ENCODE measurements around the gene COX6A2. TPM values are rescaled to one million over a fixed set of nuclear protein-coding genes. Genes with fewer than 3 reads are reported as not detected.

The COX6A2 gene
- total RNA-seq, 1 donor from 2014 or later, result not detected

GRCh38 chr16:31416371-31416770 lies 11.8 kb downstream of the COX6A2 start:
- Histone ChIP-seq H3K27ac (ENCODE audit: low read depth, low read length) (no peak overlapping the region), H3K27me3 (ENCODE audit: insufficient read depth, low read length) (no peaks in the 10 kb centered on the region), H3K9ac (ENCODE audit: low read length) (no peak overlapping the region), H2AFZ (ENCODE audit: low read depth, low read length) (no peak overlapping the region), H3K4me2 (ENCODE audit: low read length) (no peak overlapping the region), H3K4me1 (ENCODE audit: insufficient read depth, low read length) (no peaks in the 10 kb centered on the region), H3K9me3 (ENCODE audit: insufficient read depth, low read depth, low read length) (no peaks in the 10 kb centered on the region), H3K4me3 (ENCODE audit: insufficient read depth, low read depth, low read length) (no peak overlapping the region), H3K79me2 (ENCODE audit: insufficient read depth, low read length) (no peaks in the 10 kb centered on the region), H4K20me1 (ENCODE audit: insufficient read depth, low read length) (no peaks in the 10 kb centered on the region), H3K36me3 (ENCODE audit: insufficient read depth, low read length) (no peaks in the 10 kb centered on the region)
- H3K4me3 Mint-ChIP-seq (ENCODE audit: unreplicated experiment), result no peak overlapping the region
- FAIRE-seq (no peak), DNase-seq (ENCODE audit: low read depth) (no peak)
- H3K4me1 Mint-ChIP-seq (ENCODE audit: low read depth, unreplicated experiment), result no peaks in the 10 kb centered on the region
- peaks cover 56% of the 10 kb centered on the region for H3K27me3 Mint-ChIP-seq (ENCODE audit: low read depth, unreplicated experiment)
- no peak for TF ChIP-seq EZH2 (IDR thresholded peaks at IDR 0.05; ENCODE audit: insufficient read depth, low read length)
- no peak for TF ChIP-seq CTCF (IDR thresholded peaks at IDR 0.05; ENCODE audit: insufficient read depth, low read depth, low read length)
- H3K36me3 Mint-ChIP-seq (ENCODE audit: low read depth, unreplicated experiment), result peaks cover 4% of the 10 kb centered on the region
- H3K27ac Mint-ChIP-seq (ENCODE audit: unreplicated experiment), result no peak overlapping the region
- H3K9me3 Mint-ChIP-seq (ENCODE audit: unreplicated experiment), result peaks cover 24% of the 10 kb centered on the region

- FAIRE-seq, result no peak
- Mint-ChIP-seq H3K27ac (ENCODE audit: unreplicated experiment) (no peak overlapping the region), H3K4me1 (ENCODE audit: low read depth, unreplicated experiment) (no peaks in the 10 kb centered on the region), H3K27me3 (ENCODE audit: low read depth, unreplicated experiment) (peaks cover 57% of the 10 kb centered on the region), H3K4me3 (ENCODE audit: unreplicated experiment) (no peak overlapping the region), H3K36me3 (ENCODE audit: low read depth, unreplicated experiment) (peaks cover 4% of the 10 kb centered on the region), H3K9me3 (ENCODE audit: unreplicated experiment) (peaks cover 16% of the 10 kb centered on the region)
- Histone ChIP-seq H3K27ac (ENCODE audit: low read depth, low read length) (no peak overlapping the region), H3K9ac (ENCODE audit: low read length) (no peak overlapping the region), H3K4me1 (ENCODE audit: insufficient read depth, low read length) (no peaks in the 10 kb centered on the region), H2AFZ (ENCODE audit: low read depth, low read length) (no peak overlapping the region), H3K9me3 (ENCODE audit: insufficient read depth, low read depth, low read length) (no peaks in the 10 kb centered on the region), H4K20me1 (ENCODE audit: insufficient read depth, low read length) (no peaks in the 10 kb centered on the region), H3K27me3 (ENCODE audit: insufficient read depth, low read length) (no peaks in the 10 kb centered on the region), H3K79me2 (ENCODE audit: insufficient read depth, low read length) (no peaks in the 10 kb centered on the region), H3K4me2 (ENCODE audit: low read length) (no peak overlapping the region), H3K36me3 (ENCODE audit: insufficient read depth, low read length) (no peaks in the 10 kb centered on the region), H3K4me3 (ENCODE audit: insufficient read depth, low read depth, low read length) (no peak overlapping the region)
- no peak for TF ChIP-seq EZH2 (IDR thresholded peaks at IDR 0.05; ENCODE audit: insufficient read depth, low read length)
- no peak for TF ChIP-seq CTCF (IDR thresholded peaks at IDR 0.05; ENCODE audit: insufficient read depth, low read depth, low read length)
- no peak for DNase-seq (ENCODE audit: low read depth)
Observed at GRCh38 chr16:31414706-31415105, 13.5 kb downstream of the COX6A2 start.

- Histone ChIP-seq H3K4me3 (ENCODE audit: insufficient read depth, low read depth, low read length) (no peak overlapping the region), H3K27ac (ENCODE audit: low read depth, low read length) (no peak overlapping the region), H2AFZ (ENCODE audit: low read depth, low read length) (no peak overlapping the region), H3K27me3 (ENCODE audit: insufficient read depth, low read length) (no peaks in the 10 kb centered on the region), H3K79me2 (ENCODE audit: insufficient read depth, low read length) (no peaks in the 10 kb centered on the region), H3K4me1 (ENCODE audit: insufficient read depth, low read length) (no peaks in the 10 kb centered on the region), H3K4me2 (ENCODE audit: low read length) (no peak overlapping the region), H3K36me3 (ENCODE audit: insufficient read depth, low read length) (no peaks in the 10 kb centered on the region), H3K9ac (ENCODE audit: low read length) (no peak overlapping the region), H3K9me3 (ENCODE audit: insufficient read depth, low read depth, low read length) (no peaks in the 10 kb centered on the region), H4K20me1 (ENCODE audit: insufficient read depth, low read length) (no peaks in the 10 kb centered on the region)
- no peaks in the 10 kb centered on the region for H3K4me1 Mint-ChIP-seq (ENCODE audit: low read depth, unreplicated experiment)
- DNase-seq (ENCODE audit: low read depth), result no peak
- H3K36me3 Mint-ChIP-seq (ENCODE audit: low read depth, unreplicated experiment), result peaks cover 4% of the 10 kb centered on the region
- no peak overlapping the region for H3K4me3 Mint-ChIP-seq (ENCODE audit: unreplicated experiment)
- H3K9me3 Mint-ChIP-seq (ENCODE audit: unreplicated experiment), result peaks cover 16% of the 10 kb centered on the region
- H3K27me3 Mint-ChIP-seq (ENCODE audit: low read depth, unreplicated experiment), result peaks cover 60% of the 10 kb centered on the region
- no peak for TF ChIP-seq CTCF (IDR thresholded peaks at IDR 0.05; ENCODE audit: insufficient read depth, low read depth, low read length)
- no peak for TF ChIP-seq EZH2 (IDR thresholded peaks at IDR 0.05; ENCODE audit: insufficient read depth, low read length)
- H3K27ac Mint-ChIP-seq (ENCODE audit: unreplicated experiment), result no peak overlapping the region
- FAIRE-seq, result no peak
Observed at GRCh38 chr16:31413943-31414342, 14.2 kb downstream of the COX6A2 start.
